Measurements from ENCODE around the gene ZNF827. TPM values are rescaled to one million over a fixed set of nuclear protein-coding genes. Genes with fewer than 3 reads are reported as not detected.

The ZNF827 gene
- total RNA-seq, 1 donor: 9.1 TPM

GRCh38 chr4:145819101-145819852, 119.3 kb downstream of the ZNF827 start:
- no peak for DNase-seq (ENCODE audit: low read depth)
- TF ChIP-seq, protein P1, sequence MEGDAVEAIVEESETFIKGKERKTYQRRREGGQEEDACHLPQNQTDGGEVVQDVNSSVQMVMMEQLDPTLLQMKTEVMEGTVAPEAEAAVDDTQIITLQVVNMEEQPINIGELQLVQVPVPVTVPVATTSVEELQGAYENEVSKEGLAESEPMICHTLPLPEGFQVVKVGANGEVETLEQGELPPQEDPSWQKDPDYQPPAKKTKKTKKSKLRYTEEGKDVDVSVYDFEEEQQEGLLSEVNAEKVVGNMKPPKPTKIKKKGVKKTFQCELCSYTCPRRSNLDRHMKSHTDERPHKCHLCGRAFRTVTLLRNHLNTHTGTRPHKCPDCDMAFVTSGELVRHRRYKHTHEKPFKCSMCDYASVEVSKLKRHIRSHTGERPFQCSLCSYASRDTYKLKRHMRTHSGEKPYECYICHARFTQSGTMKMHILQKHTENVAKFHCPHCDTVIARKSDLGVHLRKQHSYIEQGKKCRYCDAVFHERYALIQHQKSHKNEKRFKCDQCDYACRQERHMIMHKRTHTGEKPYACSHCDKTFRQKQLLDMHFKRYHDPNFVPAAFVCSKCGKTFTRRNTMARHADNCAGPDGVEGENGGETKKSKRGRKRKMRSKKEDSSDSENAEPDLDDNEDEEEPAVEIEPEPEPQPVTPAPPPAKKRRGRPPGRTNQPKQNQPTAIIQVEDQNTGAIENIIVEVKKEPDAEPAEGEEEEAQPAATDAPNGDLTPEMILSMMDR (IDR thresholded peaks at IDR 0.05; ENCODE audit: insufficient read depth, low read depth, low read length): no peak
- no peak overlapping the region for H3K4me3 ChIP-seq (ENCODE audit: low read depth, low read length)

- no peak for DNase-seq (ENCODE audit: low read depth)
- TF ChIP-seq, protein P1 (IDR thresholded peaks at IDR 0.05; ENCODE audit: insufficient read depth, low read depth, low read length): no peak
- no peak overlapping the region for H3K4me3 ChIP-seq (ENCODE audit: low read depth, low read length)
Measured at GRCh38 chr4:145818011-145818410, 120.6 kb downstream of the ZNF827 start.

GRCh38 chr4:145816091-145816490, 122.5 kb downstream of the ZNF827 start:
- TF ChIP-seq, protein P1 (IDR thresholded peaks at IDR 0.05; ENCODE audit: insufficient read depth, low read depth, low read length): no peak
- DNase-seq (ENCODE audit: low read depth): no peak
- H3K4me3 ChIP-seq (ENCODE audit: low read depth, low read length): no peak overlapping the region

DNA sequence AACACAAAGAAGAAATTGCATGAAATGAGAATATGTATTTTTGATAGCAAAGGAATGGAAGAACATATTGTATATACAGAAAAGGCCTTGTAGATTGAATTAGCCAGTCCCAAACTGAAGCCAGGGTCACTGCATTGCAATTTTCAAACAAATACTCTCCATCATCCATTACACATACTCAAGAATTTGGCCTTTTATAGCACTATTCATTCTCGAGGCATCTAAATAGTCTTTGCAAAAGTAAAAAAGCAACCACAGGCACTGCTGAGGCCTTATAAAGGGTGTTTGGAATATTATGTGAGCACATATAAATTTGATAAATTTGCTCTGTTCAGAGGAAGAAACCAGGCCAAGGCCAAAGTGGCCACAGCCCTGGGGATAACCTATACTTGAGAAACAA, 123.0 kb downstream of the ZNF827 start:
- no peak overlapping the region for H3K4me3 ChIP-seq (ENCODE audit: low read depth, low read length)
- no peak for DNase-seq (ENCODE audit: low read depth)
- TF ChIP-seq, protein P1 (IDR thresholded peaks at IDR 0.05; ENCODE audit: insufficient read depth, low read depth, low read length): no peak

DNA sequence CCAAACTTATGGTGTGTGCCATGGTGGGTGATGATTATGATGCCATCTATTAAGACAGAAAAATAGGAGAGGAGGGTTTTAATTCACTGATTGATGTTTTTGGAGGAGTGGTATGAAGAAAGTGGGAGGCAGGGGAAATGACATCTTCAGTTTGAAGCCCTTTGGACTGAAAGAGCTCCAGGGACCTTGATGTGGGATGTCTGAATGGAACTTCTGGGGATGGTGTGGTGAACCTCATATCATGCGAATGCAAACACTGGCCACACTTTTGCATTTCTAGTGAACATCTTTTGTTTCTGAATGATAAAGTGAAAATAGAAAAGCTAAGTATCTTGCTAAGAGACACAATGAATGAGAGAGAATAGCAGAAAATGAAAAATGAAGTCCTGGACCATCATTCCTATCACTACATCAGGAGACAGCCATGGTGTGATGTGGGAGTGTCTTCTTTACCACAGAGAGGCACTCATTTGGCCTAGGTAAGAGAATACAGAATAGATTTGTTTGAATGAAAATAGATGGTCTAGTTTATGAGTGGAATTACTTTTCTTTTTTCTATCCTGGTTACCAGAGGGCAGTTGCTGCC, 123.5 kb downstream of the ZNF827 start:
- TF ChIP-seq, protein P1 (IDR thresholded peaks at IDR 0.05; ENCODE audit: insufficient read depth, low read depth, low read length): no peak
- H3K4me3 ChIP-seq (ENCODE audit: low read depth, low read length): no peak overlapping the region
- no peak for DNase-seq (ENCODE audit: low read depth)

DNA sequence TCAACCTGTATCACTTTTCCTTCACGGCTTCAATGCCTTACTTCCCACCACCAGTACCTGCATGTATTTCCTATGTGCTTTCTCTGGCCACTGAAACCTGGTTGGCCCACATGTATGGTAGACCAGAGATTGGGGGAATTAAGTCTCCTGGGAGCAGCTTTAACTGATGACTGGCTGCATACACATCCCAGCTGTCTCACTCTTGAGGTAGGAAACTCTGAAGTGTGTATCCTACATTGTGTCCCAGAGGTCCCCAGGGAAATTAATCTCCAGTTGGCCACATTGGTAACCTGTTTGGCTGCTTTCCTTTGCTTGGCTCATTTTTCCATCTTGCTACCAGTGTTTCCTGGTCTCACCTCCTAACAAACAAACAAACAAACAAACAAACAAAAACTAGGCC, 124.4 kb downstream of the ZNF827 start:
- TF ChIP-seq, protein P1 (IDR thresholded peaks at IDR 0.05; ENCODE audit: insufficient read depth, low read depth, low read length): no peak
- no peak overlapping the region for H3K4me3 ChIP-seq (ENCODE audit: low read depth, low read length)
- no peak for DNase-seq (ENCODE audit: low read depth)
